HCT116 (cell line): Measurements from ENCODE around the gene SLC25A39. TPM values are rescaled to one million over a fixed set of nuclear protein-coding genes. Genes with fewer than 3 reads are reported as not detected.

Experiments
- CEBPB ChIP-seq: IDR thresholded peaks from 2 replicates; pipeline ENCODE4 v1.6.1; 2012; ENCODE audit warnings: low read depth
- EZH2 ChIP-seq: fragments of 200-600 bp; sonication (generic); IDR thresholded peaks from 2 replicates; pipeline ENCODE4 v1.6.1; 2017; ENCODE audit warnings: antibody characterized with exemption, mixed run types
- EZH2phosphoT487 ChIP-seq: fragments of 200-600 bp; IDR thresholded peaks from 2 replicates; pipeline ENCODE4 v1.6.1; 2018; ENCODE audit warnings: antibody characterized with exemption, borderline replicate concordance
- POLR2AphosphoS5 ChIP-seq: IDR thresholded peaks from 2 replicates; pipeline ENCODE4 v1.6.1; 2011; ENCODE audit warnings: mild to moderate bottlenecking, low read depth, low read length, moderate library complexity
- SP1 ChIP-seq: IDR thresholded peaks from 2 replicates; pipeline ENCODE4 v1.6.1; 2012; ENCODE audit warnings: low read depth
- ZNF274 ChIP-seq: fragments of 200-500 bp; sonication (Bioruptor generic); IDR thresholded peaks from 2 replicates; pipeline ENCODE4 v1.6.1; 2014; ENCODE audit warnings: mild to moderate bottlenecking, low read depth, low read length, inconsistent platforms
- total RNA-seq: library from RNA; stranded (reverse); gene quantifications from one replicate; pipeline ENCODE4 v1.2.1, GENCODE V29; 2021; ENCODE audit not compliant: unreplicated experiment
- TF ChIP-seq, protein P1 (sequence below): IDR thresholded peaks from 2 replicates; pipeline ENCODE4 v1.6.1; 2012; ENCODE audit warnings: low read depth
- TF ChIP-seq, protein P2 (sequence below): IDR thresholded peaks from 2 replicates; pipeline ENCODE4 v1.6.1; 2012
- TF ChIP-seq, protein P3 (sequence below): IDR thresholded peaks from 2 replicates; pipeline ENCODE4 v1.6.1; 2011; ENCODE audit warnings: mild to moderate bottlenecking, low read length, moderate library complexity; ENCODE audit not compliant: insufficient replicate concordance; ENCODE audit errors: extremely low read depth

The SLC25A39 gene
- total RNA-seq, 1 experiment from 2014 or later = 326 TPM

- TF ChIP-seq, protein P1, sequence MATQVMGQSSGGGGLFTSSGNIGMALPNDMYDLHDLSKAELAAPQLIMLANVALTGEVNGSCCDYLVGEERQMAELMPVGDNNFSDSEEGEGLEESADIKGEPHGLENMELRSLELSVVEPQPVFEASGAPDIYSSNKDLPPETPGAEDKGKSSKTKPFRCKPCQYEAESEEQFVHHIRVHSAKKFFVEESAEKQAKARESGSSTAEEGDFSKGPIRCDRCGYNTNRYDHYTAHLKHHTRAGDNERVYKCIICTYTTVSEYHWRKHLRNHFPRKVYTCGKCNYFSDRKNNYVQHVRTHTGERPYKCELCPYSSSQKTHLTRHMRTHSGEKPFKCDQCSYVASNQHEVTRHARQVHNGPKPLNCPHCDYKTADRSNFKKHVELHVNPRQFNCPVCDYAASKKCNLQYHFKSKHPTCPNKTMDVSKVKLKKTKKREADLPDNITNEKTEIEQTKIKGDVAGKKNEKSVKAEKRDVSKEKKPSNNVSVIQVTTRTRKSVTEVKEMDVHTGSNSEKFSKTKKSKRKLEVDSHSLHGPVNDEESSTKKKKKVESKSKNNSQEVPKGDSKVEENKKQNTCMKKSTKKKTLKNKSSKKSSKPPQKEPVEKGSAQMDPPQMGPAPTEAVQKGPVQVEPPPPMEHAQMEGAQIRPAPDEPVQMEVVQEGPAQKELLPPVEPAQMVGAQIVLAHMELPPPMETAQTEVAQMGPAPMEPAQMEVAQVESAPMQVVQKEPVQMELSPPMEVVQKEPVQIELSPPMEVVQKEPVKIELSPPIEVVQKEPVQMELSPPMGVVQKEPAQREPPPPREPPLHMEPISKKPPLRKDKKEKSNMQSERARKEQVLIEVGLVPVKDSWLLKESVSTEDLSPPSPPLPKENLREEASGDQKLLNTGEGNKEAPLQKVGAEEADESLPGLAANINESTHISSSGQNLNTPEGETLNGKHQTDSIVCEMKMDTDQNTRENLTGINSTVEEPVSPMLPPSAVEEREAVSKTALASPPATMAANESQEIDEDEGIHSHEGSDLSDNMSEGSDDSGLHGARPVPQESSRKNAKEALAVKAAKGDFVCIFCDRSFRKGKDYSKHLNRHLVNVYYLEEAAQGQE = no peak
- TF ChIP-seq CEBPB (no peak), EZH2 (no peak), ZNF274 (no peak), SP1 (no peak), POLR2AphosphoS5 (no peak), EZH2phosphoT487 (no peak)
- TF ChIP-seq, protein P2, sequence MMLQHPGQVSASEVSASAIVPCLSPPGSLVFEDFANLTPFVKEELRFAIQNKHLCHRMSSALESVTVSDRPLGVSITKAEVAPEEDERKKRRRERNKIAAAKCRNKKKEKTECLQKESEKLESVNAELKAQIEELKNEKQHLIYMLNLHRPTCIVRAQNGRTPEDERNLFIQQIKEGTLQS = no peak
- TF ChIP-seq, protein P3, sequence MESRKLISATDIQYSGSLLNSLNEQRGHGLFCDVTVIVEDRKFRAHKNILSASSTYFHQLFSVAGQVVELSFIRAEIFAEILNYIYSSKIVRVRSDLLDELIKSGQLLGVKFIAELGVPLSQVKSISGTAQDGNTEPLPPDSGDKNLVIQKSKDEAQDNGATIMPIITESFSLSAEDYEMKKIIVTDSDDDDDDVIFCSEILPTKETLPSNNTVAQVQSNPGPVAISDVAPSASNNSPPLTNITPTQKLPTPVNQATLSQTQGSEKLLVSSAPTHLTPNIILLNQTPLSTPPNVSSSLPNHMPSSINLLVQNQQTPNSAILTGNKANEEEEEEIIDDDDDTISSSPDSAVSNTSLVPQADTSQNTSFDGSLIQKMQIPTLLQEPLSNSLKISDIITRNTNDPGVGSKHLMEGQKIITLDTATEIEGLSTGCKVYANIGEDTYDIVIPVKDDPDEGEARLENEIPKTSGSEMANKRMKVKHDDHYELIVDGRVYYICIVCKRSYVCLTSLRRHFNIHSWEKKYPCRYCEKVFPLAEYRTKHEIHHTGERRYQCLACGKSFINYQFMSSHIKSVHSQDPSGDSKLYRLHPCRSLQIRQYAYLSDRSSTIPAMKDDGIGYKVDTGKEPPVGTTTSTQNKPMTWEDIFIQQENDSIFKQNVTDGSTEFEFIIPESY = no peak
These were observed 21.6 kb upstream of the SLC25A39 start (continued) for GRCh38 chr17:44346064-44346844.
